Pancreas (tissue), 10 donors: ENCODE results near the gene WWC2. TPM values are rescaled to one million over a fixed set of nuclear protein-coding genes. Genes with fewer than 3 reads are reported as not detected.

Experiments used
- ATAC-seq, 4 donors: fragments of 200-7000 bp; cut with Tn5 transposase; one replicate each; pipeline versions ENCODE4 v1.8.0 to v1.9.1; 2020; ENCODE audit warnings: mild to moderate bottlenecking in 4 of 4, moderate library complexity in 4 of 4
- DNase-seq, 6 donors: peaks; one replicate each; pipeline ENCODE4 v3.0.0-alpha.2; 2020
- FAIRE-seq: peaks from 2 replicates; lab custom pipeline; 2012; peaks lifted over from hg19 to GRCh38; lab: Jason Lieb, UNC
- H3K27ac ChIP-seq, 4 donors: fragments of 200-600 bp; sonication (generic); 1 replicate in 3 of 4; 2 replicates in 1 of 4; pipeline versions ENCODE4 v1.5.0 to v1.8.0; 2020
- H3K27me3 ChIP-seq, 4 donors: fragments of 200-600 bp; one replicate each; pipeline ENCODE4 v1.8.0; 2021
- H3K36me3 ChIP-seq, 3 donors: fragments of 200-600 bp; sonication (generic) in 1 of 3; one replicate each; pipeline versions ENCODE4 v1.5.0 to v1.8.0; 2020 to 2021
- H3K4me1 ChIP-seq, 3 donors: fragments of 200-600 bp; one replicate each; pipeline ENCODE4 v1.8.0; 2021
- H3K4me3 ChIP-seq, 4 donors: fragments of 200-600 bp; sonication (generic) in 2 of 4; one replicate each; pipeline versions ENCODE4 v1.5.0 to v1.8.0; 2020 to 2021
- H3K9me3 ChIP-seq, 4 donors: fragments of 200-600 bp; one replicate each; pipeline ENCODE4 v1.8.0; 2021
- WGBS, 2 donors: extraction: QIAGEN DNeasy Blood & Tissue Kit; methylation state at CpG; one replicate each; pipeline ENCODE4 v1.1.7; 2013; 5-methylcytosine and 5-hydroxymethylcytosine counted together
- intact Hi-C, 3 donors: fragments of 100-400 bp; cut with DNase I; formaldehyde crosslinking; loops; one replicate each; pipeline versions ENCODE4 v1.11.1 to v1.14.2; 2022
- polyA plus RNA-seq, 2 donors: library from polyadenylated mRNA; stranded (reverse); fragments of 200-250 nt; gene quantifications; one replicate each; pipeline ENCODE4 v1.2.3, GENCODE V29; 2013
- total RNA-seq, 6 donors: library from RNA; stranded (reverse); fragmentation: NEBNext Ultra II Directional in 4 of 6; extraction: Animal tissue kit (Norgen Biotek cat#: 25700) in 4 of 6; gene quantifications; one replicate each; pipeline versions ENCODE4 v1.2.1 to v1.2.4, GENCODE V29; 2021 to 2023
- TF ChIP-seq, protein P1 (sequence below), 4 donors: fragments of 200-600 bp; sonication (generic) in 3 of 4; IDR thresholded peaks; one replicate each; pipeline versions ENCODE4 v1.5.0 to v1.8.0; 2021; ENCODE audit warnings: antibody characterized with exemption in 4 of 4
- donor health status: healthy with polysubstance abuse.
- donor health status: DM: no; HTN: no; CAD: no; lungs with moderate emphysema.
- donor health status: DM: no; HTN: no; CAD: no.
- donor health status: control.
- donor health status: control.
- donor health status: Bipolar disorder and iron deficiency.
- donor health status: DM: yes; HTN: yes; CAD: no.
- donor health status: DM: no; HTN: no; CAD: no.
- donor health status: DM: no; HTN: no; CAD: no.
- donor health status: DM: yes; HTN: yes; CAD: no.

Gene WWC2
- total and polyA plus RNA-seq, 8 donors: 4.4 to 27.5 (median 16.9) TPM

DNA sequence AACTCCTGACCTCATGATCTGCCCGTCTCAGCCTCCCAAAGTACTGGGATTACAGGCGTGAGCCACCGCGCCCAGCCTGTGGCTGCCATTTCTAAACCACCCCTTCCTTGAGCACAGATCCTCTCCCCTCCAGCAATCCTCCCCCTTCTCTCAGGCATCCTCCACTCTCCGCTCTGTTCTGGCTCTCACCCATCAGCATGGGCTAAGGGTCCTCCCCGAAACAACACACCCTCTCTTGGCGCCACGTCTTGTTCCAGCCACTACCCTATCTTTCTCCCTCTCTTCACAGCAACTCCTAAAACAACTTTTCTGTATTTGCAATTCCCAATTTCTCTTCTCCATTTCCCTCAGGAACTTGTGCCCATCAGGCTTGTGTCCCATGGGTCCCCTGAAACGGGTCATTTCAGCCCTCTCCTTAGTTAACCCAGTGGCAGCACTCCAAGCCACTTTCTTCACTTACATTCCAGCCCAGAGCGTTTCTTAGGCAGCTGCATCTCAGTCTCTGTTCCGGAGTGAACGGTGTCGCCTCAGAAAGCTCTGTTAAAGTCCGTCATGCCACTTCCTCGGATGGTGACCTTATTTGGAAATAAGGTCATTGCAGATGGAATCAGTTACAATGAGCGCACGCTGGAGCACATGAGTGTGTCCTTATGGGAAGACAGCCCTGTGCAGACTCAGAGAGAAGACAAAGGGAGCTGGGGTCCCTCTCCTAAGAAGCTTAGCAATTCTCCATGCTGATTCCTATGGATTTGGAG, 251.4 kb downstream of the WWC2 start:
- intact Hi-C loops: no loop called here
- no peak overlapping the region for H3K27ac ChIP-seq
- 84 to 87% methylated on average over 17 of the region's 17 CpGs for WGBS, 2 donors
- FAIRE-seq: no peak
- peaks cover 0 to 8% (median 7%) of the 10 kb centered on the region in 3 donors for H3K4me1 ChIP-seq
- H3K9me3 ChIP-seq: no peaks in the 10 kb centered on the region
- no peak for ATAC-seq
- H3K27me3 ChIP-seq: no peaks in the 10 kb centered on the region
- TF ChIP-seq, protein P1, sequence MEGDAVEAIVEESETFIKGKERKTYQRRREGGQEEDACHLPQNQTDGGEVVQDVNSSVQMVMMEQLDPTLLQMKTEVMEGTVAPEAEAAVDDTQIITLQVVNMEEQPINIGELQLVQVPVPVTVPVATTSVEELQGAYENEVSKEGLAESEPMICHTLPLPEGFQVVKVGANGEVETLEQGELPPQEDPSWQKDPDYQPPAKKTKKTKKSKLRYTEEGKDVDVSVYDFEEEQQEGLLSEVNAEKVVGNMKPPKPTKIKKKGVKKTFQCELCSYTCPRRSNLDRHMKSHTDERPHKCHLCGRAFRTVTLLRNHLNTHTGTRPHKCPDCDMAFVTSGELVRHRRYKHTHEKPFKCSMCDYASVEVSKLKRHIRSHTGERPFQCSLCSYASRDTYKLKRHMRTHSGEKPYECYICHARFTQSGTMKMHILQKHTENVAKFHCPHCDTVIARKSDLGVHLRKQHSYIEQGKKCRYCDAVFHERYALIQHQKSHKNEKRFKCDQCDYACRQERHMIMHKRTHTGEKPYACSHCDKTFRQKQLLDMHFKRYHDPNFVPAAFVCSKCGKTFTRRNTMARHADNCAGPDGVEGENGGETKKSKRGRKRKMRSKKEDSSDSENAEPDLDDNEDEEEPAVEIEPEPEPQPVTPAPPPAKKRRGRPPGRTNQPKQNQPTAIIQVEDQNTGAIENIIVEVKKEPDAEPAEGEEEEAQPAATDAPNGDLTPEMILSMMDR (IDR thresholded peaks at IDR 0.05): no peak
- H3K4me3 ChIP-seq: no peak overlapping the region
- H3K36me3 ChIP-seq: no peaks in the 10 kb centered on the region
- DNase-seq: no peak

DNA sequence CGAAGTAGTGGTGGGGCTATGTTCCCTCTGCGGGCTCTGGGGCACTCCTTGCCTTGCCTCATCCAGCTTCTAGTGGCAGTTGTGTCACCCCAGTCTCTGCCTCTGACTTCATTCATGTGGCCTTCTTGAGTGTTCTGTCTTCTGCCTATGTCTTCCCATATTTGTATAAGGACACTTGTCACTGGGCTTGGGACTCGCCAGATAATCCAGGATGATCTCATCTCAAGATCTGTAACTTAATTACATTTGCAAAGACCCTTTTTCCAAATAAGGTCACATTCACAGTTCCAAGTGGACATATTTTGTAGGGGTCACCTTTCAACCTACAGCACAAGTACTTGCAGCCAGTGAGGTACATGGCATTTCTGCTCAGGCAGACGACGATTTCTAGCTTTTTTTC, 253.5 kb downstream of the WWC2 start:
- TF ChIP-seq, protein P1 (IDR thresholded peaks at IDR 0.05): no peak
- no peaks in the 10 kb centered on the region for H3K36me3 ChIP-seq
- no peak overlapping the region for H3K27ac ChIP-seq
- peaks cover 0 to 8% (median 7%) of the 10 kb centered on the region in 3 donors for H3K4me1 ChIP-seq
- no peak for DNase-seq
- H3K9me3 ChIP-seq: no peaks in the 10 kb centered on the region
- WGBS, 2 donors: 90 to 97% methylated on average over 5 of the region's 5 CpGs
- H3K27me3 ChIP-seq: no peaks in the 10 kb centered on the region
- no peak for ATAC-seq
- intact Hi-C loops: no loop called here
- FAIRE-seq: no peak
- no peak overlapping the region for H3K4me3 ChIP-seq

DNA sequence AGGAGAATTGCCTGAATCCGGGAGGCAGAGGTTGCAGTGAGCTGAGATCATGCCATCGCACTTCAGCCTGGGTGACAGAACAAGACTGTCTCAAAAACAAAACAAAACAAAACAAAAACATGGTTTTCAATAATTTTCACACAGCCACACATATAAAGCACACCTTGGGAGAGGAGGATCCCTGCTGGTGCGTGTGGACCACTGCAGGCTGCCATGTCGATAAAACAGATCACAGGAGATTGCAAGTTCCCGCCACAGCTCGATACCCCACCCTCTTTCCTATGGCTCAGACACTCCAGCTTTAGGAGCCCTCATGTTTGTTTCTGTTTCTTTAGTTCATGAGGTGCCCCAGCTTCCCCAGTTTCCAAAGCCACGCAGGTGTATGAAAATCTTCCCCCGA, 254.5 kb downstream of the WWC2 start:
- WGBS, 2 donors: 86 to 93% methylated on average over 8 of the region's 8 CpGs
- TF ChIP-seq, protein P1 (IDR thresholded peaks at IDR 0.05): no peak
- Histone ChIP-seq H3K4me1 (peaks cover 0 to 8% (median 7%) of the 10 kb centered on the region in 3 donors), H3K27me3 (no peaks in the 10 kb centered on the region), H3K27ac (no peak overlapping the region), H3K9me3 (no peaks in the 10 kb centered on the region), H3K4me3 (no peak overlapping the region), H3K36me3 (no peaks in the 10 kb centered on the region)
- no peak for ATAC-seq
- intact Hi-C loops: no loop called here
- no peak for DNase-seq
- no peak for FAIRE-seq

DNA sequence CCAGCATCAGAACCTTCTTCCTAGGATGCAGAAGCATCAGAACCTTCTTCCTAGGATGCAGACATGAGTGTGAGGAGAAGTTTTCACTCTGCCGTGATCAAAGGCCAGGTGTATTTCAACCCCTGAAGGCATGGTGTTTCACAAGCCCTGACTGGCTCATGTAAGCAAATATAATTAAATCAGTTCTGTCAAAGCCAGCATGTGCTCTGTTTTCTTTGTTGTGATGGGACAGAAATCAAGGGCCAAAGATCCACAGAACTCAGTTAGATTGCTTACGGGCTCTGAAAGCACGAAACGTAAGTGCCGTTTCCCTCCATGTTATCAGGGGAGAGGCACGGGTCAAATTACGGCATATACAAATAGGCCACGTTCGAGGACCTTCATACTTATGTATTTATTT, 255.2 kb downstream of the WWC2 start:
- H3K36me3 ChIP-seq: no peaks in the 10 kb centered on the region
- no peak overlapping the region for H3K27ac ChIP-seq
- intact Hi-C loops: no loop called here
- no peak for FAIRE-seq
- H3K4me3 ChIP-seq: no peak overlapping the region
- no peaks in the 10 kb centered on the region for H3K27me3 ChIP-seq
- peak in 3 of 4 donors; percentile 20 to 44 (median 24) for ATAC-seq
- DNase-seq: no peak
- WGBS, 2 donors: 39 to 41% methylated on average over 9 of the region's 9 CpGs
- TF ChIP-seq, protein P1 (IDR thresholded peaks at IDR 0.05): no peak
- H3K4me1 ChIP-seq: peaks cover 0 to 8% (median 7%) of the 10 kb centered on the region in 3 donors
- H3K9me3 ChIP-seq: no peaks in the 10 kb centered on the region

DNA sequence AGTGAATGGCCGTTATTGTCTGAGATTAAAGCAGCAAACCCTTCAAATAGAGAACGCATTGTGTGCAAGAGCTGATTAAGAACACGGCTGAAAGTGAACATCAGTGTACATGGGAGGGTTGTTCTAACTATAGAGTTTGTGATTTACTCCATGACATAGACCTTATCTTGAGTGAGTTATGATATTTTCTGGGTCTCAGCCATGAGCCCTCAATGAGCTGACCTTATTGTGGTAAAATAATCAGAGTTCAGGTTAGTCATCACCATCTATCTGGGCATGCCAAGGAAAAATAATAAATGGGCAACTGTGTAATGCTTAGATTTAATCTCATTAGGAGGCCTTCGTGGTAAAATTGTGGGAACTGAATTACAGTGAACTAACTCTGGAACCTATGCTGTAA, 256.3 kb downstream of the WWC2 start:
- intact Hi-C loops: no loop called here
- Histone ChIP-seq H3K4me1 (peaks cover 0 to 8% (median 7%) of the 10 kb centered on the region in 3 donors), H3K9me3 (no peaks in the 10 kb centered on the region), H3K36me3 (no peaks in the 10 kb centered on the region), H3K4me3 (no peak overlapping the region), H3K27ac (no peak overlapping the region), H3K27me3 (no peaks in the 10 kb centered on the region)
- DNase-seq (no peak), ATAC-seq (peak; percentile 38 to 86 (median 76)), FAIRE-seq (no peak)
- TF ChIP-seq, protein P1 (IDR thresholded peaks at IDR 0.05): no peak
- WGBS, 2 donors: 56 to 58% methylated on average over 4 of the region's 4 CpGs
